Measurements from ENCODE around the gene SNN. TPM values are rescaled to one million over a fixed set of nuclear protein-coding genes. Genes with fewer than 3 reads are reported as not detected.

The SNN gene
- total RNA-seq, 1 experiment from 2014 or later, result 15.6 TPM

- in situ Hi-C loops (cut with HindIII; ENCODE audit: low pct_unique_long_range_greater_than_20kb, low sequenced_read_pairs), result no loop called here
- Histone ChIP-seq H3K27ac (ENCODE audit: low read length) (no peak overlapping the region), H3K4me1 (ENCODE audit: control insufficient read depth, insufficient read depth, low read length) (no peaks in the 10 kb centered on the region), H3K9me3 (ENCODE audit: control insufficient read depth, insufficient read depth, low read depth, low read length) (no peaks in the 10 kb centered on the region), H3K36me3 (ENCODE audit: control insufficient read depth, insufficient read depth, low read length) (no peaks in the 10 kb centered on the region), H3K4me3 (ENCODE audit: low read depth in 2 of 2, low read length in 2 of 2) (no peak overlapping the region), H3K27me3 (ENCODE audit: control insufficient read depth, insufficient read depth, low read length) (no peaks in the 10 kb centered on the region)
- CTCF ChIA-PET, result no interaction called here
- no peak for ATAC-seq
- no TSS peak for BruUV-seq (replicated peaks)
- POLR2A ChIA-PET, result no interaction called here
- DNase-seq (ENCODE audit: low read depth, low spot score), result no peak
- TF ChIP-seq SIN3A (IDR thresholded peaks at IDR 0.05; ENCODE audit: borderline replicate concordance, insufficient read depth, low read depth, low read length) (no peak), CTCF (IDR thresholded peaks at IDR 0.05) (no peak), REST (IDR thresholded peaks at IDR 0.05; ENCODE audit: insufficient read depth in 1 of 2, low read depth in 2 of 2, low read length in 1 of 2) (no peak), POLR2AphosphoS5 (IDR thresholded peaks at IDR 0.05; ENCODE audit: low read depth, low read length) (no peak), TCF7L2 (IDR thresholded peaks at IDR 0.05; ENCODE audit: low read depth, low read length) (no peak)
- intact Hi-C loops (cut with micrococcal nuclease; ENCODE audit: unreplicated experiment), result no loop called here
These were observed 41.5 kb upstream of the SNN start for GRCh38 chr16:11626657-11627291.

GRCh38 chr16:11627292-11627663 lies 41.0 kb upstream of the SNN start:
- Histone ChIP-seq H3K27ac (ENCODE audit: low read length) (no peak overlapping the region), H3K4me3 (ENCODE audit: low read depth in 2 of 2, low read length in 2 of 2) (no peak overlapping the region), H3K4me1 (ENCODE audit: control insufficient read depth, insufficient read depth, low read length) (no peaks in the 10 kb centered on the region), H3K36me3 (ENCODE audit: control insufficient read depth, insufficient read depth, low read length) (no peaks in the 10 kb centered on the region), H3K27me3 (ENCODE audit: control insufficient read depth, insufficient read depth, low read length) (no peaks in the 10 kb centered on the region), H3K9me3 (ENCODE audit: control insufficient read depth, insufficient read depth, low read depth, low read length) (no peaks in the 10 kb centered on the region)
- in situ Hi-C loops (cut with HindIII; ENCODE audit: low pct_unique_long_range_greater_than_20kb, low sequenced_read_pairs), result no loop called here
- CTCF ChIA-PET, result no interaction called here
- no peak for TF ChIP-seq REST (IDR thresholded peaks at IDR 0.05; ENCODE audit: insufficient read depth in 1 of 2, low read depth in 2 of 2, low read length in 1 of 2)
- no peak for TF ChIP-seq TCF7L2 (IDR thresholded peaks at IDR 0.05; ENCODE audit: low read depth, low read length)
- TF ChIP-seq POLR2AphosphoS5 (IDR thresholded peaks at IDR 0.05; ENCODE audit: low read depth, low read length), result no peak
- no peak for TF ChIP-seq CTCF (IDR thresholded peaks at IDR 0.05)
- TF ChIP-seq SIN3A (IDR thresholded peaks at IDR 0.05; ENCODE audit: borderline replicate concordance, insufficient read depth, low read depth, low read length), result no peak
- ATAC-seq (no peak), DNase-seq (ENCODE audit: low read depth, low spot score) (no peak)
- intact Hi-C loops (cut with micrococcal nuclease; ENCODE audit: unreplicated experiment), result no loop called here
- no TSS peak for BruUV-seq (replicated peaks)
- POLR2A ChIA-PET, result no interaction called here
